DMS53 treated with DMSO at 0.1 percent for 48 hours (cell line): ENCODE results near the gene TRIM51G.
"Not testable (repeated sequence)": the region's sequence is repeated elsewhere in the genome, so short reads cannot be mapped to it uniquely, and the experiment has no call there.

Experiments
- DNase-seq: peaks from one replicate; lab custom pipeline; 2025; ENCODE audit not compliant: unreplicated experiment; lab: John Stamatoyannopoulos, UW

The TRIM51G gene, protein sequence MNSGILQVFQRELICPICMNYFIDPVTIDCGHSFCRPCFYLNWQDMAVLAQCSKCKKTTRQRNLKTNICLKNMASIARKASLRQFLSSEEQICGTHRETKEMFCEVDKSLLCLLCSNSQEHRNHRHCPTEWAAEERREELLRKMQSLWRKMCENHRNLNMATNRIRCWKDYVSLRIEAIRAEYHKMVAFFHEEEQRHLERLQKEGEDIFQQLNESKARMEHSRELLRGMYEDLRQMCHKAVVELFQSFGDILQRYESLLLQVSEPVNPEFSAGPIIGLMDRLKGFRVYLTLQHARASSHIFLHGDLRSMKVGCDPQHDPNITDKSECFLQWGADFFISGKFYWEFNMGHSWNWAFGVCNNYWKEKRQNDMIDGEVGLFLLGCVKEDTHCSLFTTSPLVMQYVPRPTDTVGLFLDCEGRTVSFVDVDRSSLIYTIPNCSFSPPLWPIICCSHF

GRCh38 chr11:48983785-48984184 lies at the start of gene TRIM51G:
TSS of gene TRIM51G (minus strand) at chr11:48983885. CDS start at chr11:48981695, 2,190 bp downstream.
- DNase-seq = not testable (repeated sequence)

- not testable (repeated sequence) for DNase-seq
Observed at GRCh38 chr11:49028523-49028922, 44.8 kb upstream of the TRIM51G start, which contains the start of gene TRIM49B. TSS of gene TRIM49B (plus strand) at chr11:49028823. CDS start at chr11:49031600, 2,777 bp downstream.

DNA sequence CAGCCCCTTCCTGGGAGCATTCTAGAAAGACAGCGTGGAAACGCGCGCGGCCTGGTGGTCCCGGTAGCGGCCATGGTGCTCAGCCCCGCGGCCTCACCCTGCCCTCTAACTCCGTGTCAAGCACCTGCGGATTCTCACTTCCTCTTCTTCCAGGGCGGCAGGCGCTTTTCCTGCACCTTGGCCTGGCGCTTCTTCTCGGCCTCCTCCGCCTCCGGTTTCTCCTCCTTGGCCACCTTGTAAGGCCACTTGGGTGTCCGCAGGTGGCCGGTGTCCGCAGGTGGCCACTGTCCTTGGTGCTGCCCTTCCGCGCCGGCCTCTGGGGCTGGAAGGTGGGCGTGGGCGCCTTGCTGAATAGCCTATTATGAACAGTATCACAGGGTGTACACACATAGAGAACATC lies 15.1 kb downstream of the TRIM51G start:
- DNase-seq = not testable (repeated sequence)

DNA sequence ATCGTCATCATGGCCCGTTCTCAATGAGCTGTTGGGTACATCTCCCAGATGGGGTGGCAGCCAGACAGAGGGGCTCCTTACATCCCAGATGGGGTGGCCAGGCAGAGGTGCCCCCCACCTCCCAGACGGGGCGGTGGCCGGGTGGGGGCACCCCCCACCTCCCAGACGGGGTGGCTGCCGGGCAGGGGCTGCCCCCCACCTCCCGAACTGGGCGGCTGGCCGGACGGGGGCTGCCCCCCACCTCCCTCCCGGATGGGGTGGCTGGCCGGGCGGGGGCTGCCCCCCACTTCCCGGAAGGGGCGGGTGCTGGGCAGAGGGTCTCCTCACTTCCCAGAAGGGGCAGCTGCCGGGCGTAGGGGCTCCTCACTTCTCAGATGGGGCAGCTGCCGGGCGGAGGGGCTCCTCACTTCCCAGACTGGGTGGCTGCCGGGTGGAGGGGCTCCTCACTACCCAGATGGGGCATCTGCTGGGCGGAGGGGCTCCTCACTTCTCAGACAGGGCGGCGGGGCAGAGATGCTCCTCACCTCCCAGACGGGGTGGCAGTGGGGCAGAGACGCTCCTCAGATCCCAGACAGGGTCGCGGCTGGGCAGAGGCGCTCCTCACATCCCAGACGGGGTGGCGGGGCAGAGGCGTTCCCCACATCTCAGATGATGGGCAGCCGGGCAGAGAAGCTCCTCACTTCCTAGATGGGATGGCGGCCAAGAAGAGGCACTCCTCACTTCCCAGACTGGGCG lies 28.2 kb downstream of the TRIM51G start:
- DNase-seq = not testable (repeated sequence)

GRCh38 chr11:48945796-48946195 lies 37.9 kb downstream of the TRIM51G start:
- DNase-seq = not testable (repeated sequence)
